HCT116 (cell line): ENCODE data around the gene CLEC3B. TPM values are rescaled to one million over a fixed set of nuclear protein-coding genes. Genes with fewer than 3 reads are reported as not detected.

Experiments
- ATAC-seq: fragments of 200-7000 bp; cut with Tn5 transposase; 2 replicates; pipeline ENCODE4 v1.9.1; 2020; ENCODE audit warnings: mild to moderate bottlenecking, moderate library complexity
- BruUV-seq: library from RNA; stranded (reverse); fragments of 400-500 nt; replicated peaks from 2 replicates; lab custom pipeline; 2021; lab: Mats Ljungman, UMichigan
- CTCF ChIA-PET: fragments of 300-600 bp; sonication (Branson Sonifier 250); formaldehyde crosslinking; loops from one replicate; lab custom pipeline; 2021; ENCODE audit warnings: antibody characterized with exemption; lab: Charles Lee
- POLR2A ChIA-PET: fragments of 300-600, 350-600 bp; sonication (Branson Sonifier 250); formaldehyde crosslinking; loops from one replicate; lab custom pipeline; 2021; ENCODE audit warnings: antibody characterized with exemption; lab: Charles Lee
- RAD21 ChIA-PET, 2 experiments: fragments of 300-600 bp; sonication (Branson Sonifier 250); formaldehyde crosslinking; loops; one replicate each; lab custom pipeline; 2023; ENCODE audit warnings: low total read pairs in 2 of 2; ENCODE audit not compliant: uncharacterized antibody in 2 of 2, unreplicated experiment in 2 of 2, low non-redundant PET in 1 of 2; lab: Charles Lee
- DNase-seq: peaks from one replicate; pipeline ENCODE4 v3.0.0-alpha.2; 2010; ENCODE audit warnings: low read depth, low spot score
- H2AFZ ChIP-seq: fragments of 200-600 bp; shearing (Covaris generic), sonication (generic); 2 replicates; pipeline ENCODE4 v1.6.1; 2017; ENCODE audit warnings: low read depth, mixed run types, mixed read lengths, antibody characterized with exemption, low read length; ENCODE audit not compliant: poor library complexity, severe bottlenecking
- H3K27ac ChIP-seq: 2 replicates; pipeline ENCODE4 v1.5.1; 2012; ENCODE audit warnings: low read depth, low read length
- H3K27me3 ChIP-seq: fragments of 200-600 bp; sonication (generic); 2 replicates; pipeline ENCODE4 v1.6.1; 2016; ENCODE audit warnings: mixed run types, low read length, mixed read lengths; ENCODE audit not compliant: insufficient read depth
- H3K36me3 ChIP-seq, 2 experiments: fragments of 200-500 bp in 1 of 2; fragments of 200-600 bp in 1 of 2; sonication (Bioruptor generic) in 1 of 2; sonication (generic) in 1 of 2; 2 replicates each; pipeline versions ENCODE4 v1.5.1 to v1.6.1; 2014 to 2016; ENCODE audit warnings: low read length in 2 of 2, inconsistent platforms in 1 of 2, mixed read lengths in 1 of 2, mixed run types in 1 of 2; ENCODE audit not compliant: insufficient read depth in 2 of 2, control insufficient read depth in 1 of 2
- H3K4me1 ChIP-seq, 2 experiments: fragments of 200-600 bp in 1 of 2; sonication (generic) in 1 of 2; 2 replicates each; pipeline versions ENCODE4 v1.5.1 to v1.6.1; 2012 to 2017; ENCODE audit warnings: low read length in 2 of 2, inconsistent platforms in 1 of 2, mild to moderate bottlenecking in 1 of 2, mixed read lengths in 1 of 2, mixed run types in 1 of 2, moderate library complexity in 1 of 2; ENCODE audit not compliant: insufficient read depth in 2 of 2, control insufficient read depth in 1 of 2
- H3K4me2 ChIP-seq: fragments of 200-600 bp; sonication (generic); 2 replicates; pipeline ENCODE4 v1.6.1; 2017; ENCODE audit warnings: mixed run types, low read length, mixed read lengths
- H3K4me3 ChIP-seq, 2 experiments: fragments of 200-600 bp in 1 of 2; sonication (generic) in 1 of 2; replicated peaks in 1 of 2; 2 replicates each; pipeline ENCODE4 v1.5.1; 2011 to 2016; ENCODE audit warnings: low read length in 2 of 2, control low read depth in 1 of 2, low read depth in 1 of 2, mild to moderate bottlenecking in 1 of 2, mixed read lengths in 1 of 2, mixed run types in 1 of 2
- H3K79me2 ChIP-seq: fragments of 200-600 bp; sonication (generic); 2 replicates; pipeline ENCODE4 v1.6.1; 2017; ENCODE audit warnings: mild to moderate bottlenecking, mixed run types, low read length, moderate library complexity, mixed read lengths; ENCODE audit not compliant: insufficient read depth
- H3K9ac ChIP-seq: fragments of 200-600 bp; sonication (generic); 2 replicates; pipeline ENCODE4 v1.6.1; 2016; ENCODE audit warnings: low read length, mixed read lengths
- H3K9me2 ChIP-seq: fragments of 200-600 bp; sonication (generic), shearing (Covaris generic); 2 replicates; pipeline ENCODE4 v1.6.1; 2017; ENCODE audit warnings: mixed run types, mild to moderate bottlenecking, moderate library complexity; ENCODE audit not compliant: insufficient read depth
- H3K9me3 ChIP-seq, 2 experiments: fragments of 200-500 bp in 1 of 2; fragments of 200-600 bp in 1 of 2; sonication (Bioruptor generic) in 1 of 2; sonication (generic) in 1 of 2; 2 replicates each; pipeline ENCODE4 v1.6.1; 2014 to 2017; ENCODE audit warnings: low read length in 2 of 2, mixed read lengths in 2 of 2, inconsistent platforms in 1 of 2, low read depth in 1 of 2, mild to moderate bottlenecking in 1 of 2, mixed run types in 1 of 2, moderate library complexity in 1 of 2; ENCODE audit not compliant: control insufficient read depth in 1 of 2, insufficient read depth in 1 of 2
- H4K20me1 ChIP-seq: fragments of 200-600 bp; sonication (generic), shearing (Covaris generic); 2 replicates; pipeline ENCODE4 v1.6.1; 2017; ENCODE audit warnings: mixed run types, mild to moderate bottlenecking, moderate library complexity; ENCODE audit not compliant: insufficient read depth
- ATF3 ChIP-seq: IDR thresholded peaks from 2 replicates; pipeline ENCODE4 v1.6.1; 2012
- CBX3 ChIP-seq: IDR thresholded peaks from 2 replicates; pipeline ENCODE4 v1.6.1; 2012; ENCODE audit warnings: low read depth
- CEBPB ChIP-seq: IDR thresholded peaks from 2 replicates; pipeline ENCODE4 v1.6.1; 2012; ENCODE audit warnings: low read depth
- CTCF ChIP-seq, 3 experiments: fragments of 200-600 bp in 1 of 3; sonication (generic) in 1 of 3; IDR thresholded peaks in 2 of 3; conservative IDR thresholded peaks in 1 of 3; 2 replicates each; pipeline ENCODE4 v1.5.1; 2012 to 2017; ENCODE audit warnings: low read depth in 2 of 3, low read length in 2 of 3, antibody characterized with exemption in 1 of 3, borderline replicate concordance in 1 of 3, control low read depth in 1 of 3, mild to moderate bottlenecking in 1 of 3, mixed read lengths in 1 of 3, mixed run types in 1 of 3, moderate library complexity in 1 of 3; ENCODE audit not compliant: insufficient read depth in 1 of 3
- EGR1 ChIP-seq: IDR thresholded peaks from 2 replicates; pipeline ENCODE4 v1.6.1; 2012; ENCODE audit warnings: low read depth
- EZH2 ChIP-seq: fragments of 200-600 bp; sonication (generic); IDR thresholded peaks from 2 replicates; pipeline ENCODE4 v1.6.1; 2017; ENCODE audit warnings: antibody characterized with exemption, mixed run types
- FOSL1 ChIP-seq: IDR thresholded peaks from 2 replicates; pipeline ENCODE4 v1.6.1; 2012; ENCODE audit warnings: low read depth
- JUND ChIP-seq: IDR thresholded peaks from 2 replicates; pipeline ENCODE4 v1.6.1; 2012
- POLR2A ChIP-seq: IDR thresholded peaks from 2 replicates; pipeline ENCODE4 v1.7.0; 2011; ENCODE audit warnings: borderline replicate concordance; ENCODE audit not compliant: insufficient read depth, insufficient read length; ENCODE audit errors: extremely low read depth
- POLR2AphosphoS5 ChIP-seq: IDR thresholded peaks from 2 replicates; pipeline ENCODE4 v1.6.1; 2011; ENCODE audit warnings: mild to moderate bottlenecking, low read depth, low read length, moderate library complexity
- SP1 ChIP-seq: IDR thresholded peaks from 2 replicates; pipeline ENCODE4 v1.6.1; 2012; ENCODE audit warnings: low read depth
- TCF7L2 ChIP-seq: IDR thresholded peaks from 2 replicates; pipeline ENCODE4 v1.7.0; 2011; ENCODE audit warnings: borderline replicate concordance, inconsistent platforms; ENCODE audit not compliant: insufficient read depth, insufficient read length; ENCODE audit errors: extremely low read depth
- ZBTB33 ChIP-seq: IDR thresholded peaks from 2 replicates; pipeline ENCODE4 v1.6.1; 2011; ENCODE audit warnings: mild to moderate bottlenecking, low read length, moderate library complexity; ENCODE audit not compliant: insufficient replicate concordance; ENCODE audit errors: extremely low read depth
- ZFX ChIP-seq: fragments of 450-650 bp; IDR thresholded peaks from 2 replicates; pipeline ENCODE4 v1.6.1; 2017
- intact Hi-C: fragments of 100-400 bp; cut with micrococcal nuclease; formaldehyde crosslinking; loops from 2 replicates; pipeline ENCODE4 v1.10.0; 2022
- total RNA-seq: library from RNA; stranded (reverse); gene quantifications from one replicate; pipeline ENCODE4 v1.2.1, GENCODE V29; 2021; ENCODE audit not compliant: unreplicated experiment
- TF ChIP-seq, protein P1 (sequence below): IDR thresholded peaks from 2 replicates; pipeline ENCODE4 v1.6.1; 2012; ENCODE audit warnings: low read depth

Gene CLEC3B
- total RNA-seq, 1 experiment from 2014 or later: 0.57 TPM

- Histone ChIP-seq H3K9me3 (no peaks in the 10 kb centered on the region), H3K27me3 (no peaks in the 10 kb centered on the region), H3K4me1 (peaks cover 16 to 31% of the 10 kb centered on the region in 2 experiments; a peak in 3 of 4 replicates), H3K4me3 (no peak overlapping the region), H3K36me3 (no peaks in the 10 kb centered on the region), H3K9me2 (no peaks in the 10 kb centered on the region), H3K79me2 (no peaks in the 10 kb centered on the region), H2AFZ (no peak overlapping the region), H3K27ac (no peak overlapping the region), H3K9ac (no peak overlapping the region), H4K20me1 (no peaks in the 10 kb centered on the region), H3K4me2 (no peak overlapping the region)
- BruUV-seq: no TSS peak
- intact Hi-C loops: no loop called here
- no peak for DNase-seq
- POLR2A ChIA-PET: interaction anchor here (0.6 kb wide), 1 partner anchor 1477 kb away, joined by 3 read pairs; no protein-coding TSS in a partner anchor
- no peak for ATAC-seq
- no peak for TF ChIP-seq POLR2A
- no peak for TF ChIP-seq CBX3
- no peak for TF ChIP-seq POLR2AphosphoS5
- TF ChIP-seq TCF7L2: no peak
- no peak for TF ChIP-seq ZBTB33
- TF ChIP-seq CTCF (IDR thresholded peaks at IDR 0.05 in 2 of 3, conservative IDR thresholded peaks at IDR 0.05 in 1 of 3; ENCODE audit: borderline replicate concordance in 1 of 3, insufficient read depth in 1 of 3, low read depth in 2 of 3, low read length in 2 of 3): no peak
- TF ChIP-seq, protein P1, sequence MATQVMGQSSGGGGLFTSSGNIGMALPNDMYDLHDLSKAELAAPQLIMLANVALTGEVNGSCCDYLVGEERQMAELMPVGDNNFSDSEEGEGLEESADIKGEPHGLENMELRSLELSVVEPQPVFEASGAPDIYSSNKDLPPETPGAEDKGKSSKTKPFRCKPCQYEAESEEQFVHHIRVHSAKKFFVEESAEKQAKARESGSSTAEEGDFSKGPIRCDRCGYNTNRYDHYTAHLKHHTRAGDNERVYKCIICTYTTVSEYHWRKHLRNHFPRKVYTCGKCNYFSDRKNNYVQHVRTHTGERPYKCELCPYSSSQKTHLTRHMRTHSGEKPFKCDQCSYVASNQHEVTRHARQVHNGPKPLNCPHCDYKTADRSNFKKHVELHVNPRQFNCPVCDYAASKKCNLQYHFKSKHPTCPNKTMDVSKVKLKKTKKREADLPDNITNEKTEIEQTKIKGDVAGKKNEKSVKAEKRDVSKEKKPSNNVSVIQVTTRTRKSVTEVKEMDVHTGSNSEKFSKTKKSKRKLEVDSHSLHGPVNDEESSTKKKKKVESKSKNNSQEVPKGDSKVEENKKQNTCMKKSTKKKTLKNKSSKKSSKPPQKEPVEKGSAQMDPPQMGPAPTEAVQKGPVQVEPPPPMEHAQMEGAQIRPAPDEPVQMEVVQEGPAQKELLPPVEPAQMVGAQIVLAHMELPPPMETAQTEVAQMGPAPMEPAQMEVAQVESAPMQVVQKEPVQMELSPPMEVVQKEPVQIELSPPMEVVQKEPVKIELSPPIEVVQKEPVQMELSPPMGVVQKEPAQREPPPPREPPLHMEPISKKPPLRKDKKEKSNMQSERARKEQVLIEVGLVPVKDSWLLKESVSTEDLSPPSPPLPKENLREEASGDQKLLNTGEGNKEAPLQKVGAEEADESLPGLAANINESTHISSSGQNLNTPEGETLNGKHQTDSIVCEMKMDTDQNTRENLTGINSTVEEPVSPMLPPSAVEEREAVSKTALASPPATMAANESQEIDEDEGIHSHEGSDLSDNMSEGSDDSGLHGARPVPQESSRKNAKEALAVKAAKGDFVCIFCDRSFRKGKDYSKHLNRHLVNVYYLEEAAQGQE: no peak
- TF ChIP-seq EZH2: no peak
- TF ChIP-seq JUND: no peak
- TF ChIP-seq ZFX: no peak
- no peak for TF ChIP-seq SP1
- TF ChIP-seq EGR1: no peak
- TF ChIP-seq FOSL1: no peak
- TF ChIP-seq ATF3: no peak
- TF ChIP-seq CEBPB: no peak
- RAD21 ChIA-PET: no interaction called here
- CTCF ChIA-PET: no interaction called here
Observed at GRCh38 chr3:45051685-45052084, 25.6 kb downstream of the CLEC3B start.
